H9 (cell line): ENCODE results near the gene TP53BP2. TPM values are rescaled to one million over a fixed set of nuclear protein-coding genes. Genes with fewer than 3 reads are reported as not detected.

Experiments
- DNase-seq: peaks from one replicate; pipeline ENCODE4 v3.0.0-alpha.2; 2017
- H2AFZ ChIP-seq: one replicate; pipeline ENCODE4 v1.6.1; 2013; ENCODE audit warnings: mild to moderate bottlenecking, low read length, control low read depth, moderate library complexity
- H2AK5ac ChIP-seq: 2 replicates; pipeline ENCODE4 v1.6.1; 2013; ENCODE audit warnings: low read length, control low read depth, mixed read lengths; ENCODE audit not compliant: insufficient read length
- H2BK120ac ChIP-seq: one replicate; pipeline ENCODE4 v1.6.1; 2013; ENCODE audit warnings: low read depth, mild to moderate bottlenecking, low read length, control low read depth, inconsistent platforms; ENCODE audit not compliant: poor library complexity, severe bottlenecking
- H2BK12ac ChIP-seq: 2 replicates; pipeline ENCODE4 v1.6.1; 2013; ENCODE audit warnings: low read length, control low read depth, mixed read lengths, low read depth; ENCODE audit not compliant: insufficient read length
- H2BK15ac ChIP-seq: 2 replicates; pipeline ENCODE4 v1.6.1; 2013; ENCODE audit warnings: low read depth, low read length, control low read depth
- H2BK20ac ChIP-seq: one replicate; pipeline ENCODE4 v1.6.1; 2013; ENCODE audit warnings: low read depth, mild to moderate bottlenecking, low read length, control low read depth, inconsistent platforms; ENCODE audit not compliant: poor library complexity, severe bottlenecking
- H2BK5ac ChIP-seq: 2 replicates; pipeline ENCODE4 v1.6.1; 2013; ENCODE audit warnings: low read length, control low read depth, mixed read lengths; ENCODE audit not compliant: insufficient read length
- H3K14ac ChIP-seq: 2 replicates; pipeline ENCODE4 v1.6.1; 2013; ENCODE audit warnings: low read length, control low read depth; ENCODE audit not compliant: insufficient read depth
- H3K18ac ChIP-seq: 2 replicates; pipeline ENCODE4 v1.6.1; 2013; ENCODE audit warnings: low read depth, mild to moderate bottlenecking, mixed read lengths, low read length, control low read depth; ENCODE audit not compliant: insufficient read length
- H3K23ac ChIP-seq: 2 replicates; pipeline ENCODE4 v1.6.1; 2013; ENCODE audit warnings: low read length, control low read depth, mixed read lengths, low read depth; ENCODE audit not compliant: insufficient read length
- H3K23me2 ChIP-seq: 2 replicates; pipeline ENCODE4 v1.6.1; 2013; ENCODE audit warnings: low read depth, mild to moderate bottlenecking, mixed read lengths, low read length, control low read depth; ENCODE audit not compliant: insufficient read length, poor library complexity, severe bottlenecking
- H3K27ac ChIP-seq: 2 replicates; pipeline ENCODE4 v1.5.1; 2013; ENCODE audit warnings: low read length, control low read depth, mixed read lengths, low read depth; ENCODE audit not compliant: insufficient read length
- H3K27me3 ChIP-seq: 2 replicates; pipeline ENCODE4 v1.6.1; 2013; ENCODE audit warnings: low read length, control low read depth, inconsistent platforms; ENCODE audit not compliant: insufficient read depth
- H3K4ac ChIP-seq: 2 replicates; pipeline ENCODE4 v1.6.1; 2013; ENCODE audit warnings: low read depth, mild to moderate bottlenecking, control low read depth, inconsistent platforms, low read length, moderate library complexity
- H3K4me1 ChIP-seq: 2 replicates; pipeline ENCODE4 v1.6.1; 2013; ENCODE audit warnings: low read length, control low read depth, inconsistent platforms; ENCODE audit not compliant: insufficient read depth
- H3K4me2 ChIP-seq: 2 replicates; pipeline ENCODE4 v1.6.1; 2013; ENCODE audit warnings: low read length, control low read depth, mixed read lengths; ENCODE audit not compliant: insufficient read length, insufficient read depth
- H3K56ac ChIP-seq: 2 replicates; pipeline ENCODE4 v1.6.1; 2013; ENCODE audit warnings: low read depth, mild to moderate bottlenecking, mixed read lengths, low read length, control low read depth; ENCODE audit not compliant: insufficient read length
- H3K79me1 ChIP-seq: 2 replicates; pipeline ENCODE4 v1.6.1; 2013; ENCODE audit warnings: low read depth, mild to moderate bottlenecking, moderate library complexity, low read length, control low read depth, inconsistent platforms; ENCODE audit not compliant: insufficient read depth, poor library complexity, severe bottlenecking
- H3K79me2 ChIP-seq: 2 replicates; pipeline ENCODE4 v1.6.1; 2013; ENCODE audit warnings: low read length, control low read depth, inconsistent platforms; ENCODE audit not compliant: insufficient read depth
- H3K9ac ChIP-seq: 2 replicates; pipeline ENCODE4 v1.6.1; 2013; ENCODE audit warnings: low read length, control low read depth, mixed read lengths; ENCODE audit not compliant: insufficient read length; ENCODE audit errors: extremely low read depth
- H3K9me3 ChIP-seq: one replicate; pipeline ENCODE4 v1.6.1; 2013; ENCODE audit warnings: low read depth, low read length, inconsistent platforms; ENCODE audit not compliant: control insufficient read depth
- H3T11ph ChIP-seq: one replicate; pipeline ENCODE4 v1.6.1; 2013; ENCODE audit warnings: mild to moderate bottlenecking, low read length, control low read depth, inconsistent platforms
- H4K20me1 ChIP-seq: one replicate; pipeline ENCODE4 v1.6.1; 2013; ENCODE audit not compliant: control insufficient read depth, insufficient read length, insufficient read depth
- H4K5ac ChIP-seq: 2 replicates; pipeline ENCODE4 v1.6.1; 2013; ENCODE audit warnings: low read depth, mild to moderate bottlenecking, mixed read lengths, low read length, control low read depth; ENCODE audit not compliant: insufficient read length
- H4K8ac ChIP-seq: replicated peaks from 2 replicates; pipeline ENCODE4 v1.6.1; 2013; ENCODE audit warnings: low read length, control low read depth, mixed read lengths, low read depth; ENCODE audit not compliant: insufficient read length
- H4K91ac ChIP-seq: 2 replicates; pipeline ENCODE4 v1.6.1; 2013; ENCODE audit warnings: low read depth, mild to moderate bottlenecking, moderate library complexity, mixed read lengths, low read length, control low read depth; ENCODE audit not compliant: insufficient read length
- H3K27ac Mint-ChIP-seq, 3 experiments: 2 replicates in 2 of 3; 3 replicates in 1 of 3; pipeline ENCODE4 v1.8.0; 2020 to 2021; ENCODE audit warnings: mixed read lengths in 3 of 3, mild to moderate bottlenecking in 1 of 3, moderate library complexity in 1 of 3
- H3K27me3 Mint-ChIP-seq: 2 replicates; pipeline ENCODE4 v1.8.0; 2021; ENCODE audit warnings: low read depth, mild to moderate bottlenecking, moderate library complexity, mixed read lengths
- H3K36me3 Mint-ChIP-seq, 3 experiments: 2 replicates in 2 of 3; 3 replicates in 1 of 3; pipeline ENCODE4 v1.8.0; 2020 to 2021; ENCODE audit warnings: low read depth in 3 of 3, mixed read lengths in 3 of 3; ENCODE audit not compliant: insufficient read depth in 1 of 3
- H3K4me1 Mint-ChIP-seq, 2 experiments: 2 replicates each; pipeline ENCODE4 v1.8.0; 2020; ENCODE audit warnings: mixed read lengths in 2 of 2
- H3K4me3 Mint-ChIP-seq, 2 experiments: 2 replicates in 1 of 2; 3 replicates in 1 of 2; pipeline ENCODE4 v1.8.0; 2020 to 2021; ENCODE audit warnings: mild to moderate bottlenecking in 2 of 2, mixed read lengths in 2 of 2, moderate library complexity in 1 of 2
- H3K9me3 Mint-ChIP-seq, 2 experiments: 2 replicates in 1 of 2; 3 replicates in 1 of 2; pipeline ENCODE4 v1.8.0; 2020; ENCODE audit warnings: mild to moderate bottlenecking in 2 of 2, mixed read lengths in 2 of 2, moderate library complexity in 1 of 2
- CTCF ChIP-seq: fragments of 200-600 bp; sonication (generic); conservative IDR thresholded peaks from 3 replicates; pipeline ENCODE4 v1.8.0; 2021; ENCODE audit warnings: antibody characterized with exemption, mild to moderate bottlenecking
- WGBS: extraction: QIAGEN DNeasy Blood & Tissue Kit; methylation state at CpG from one replicate; pipeline ENCODE4 v1.1.7; 2013; ENCODE audit warnings: missing lambda C conversion rate, low lambda C conversion rate, mixed read lengths; ENCODE audit not compliant: insufficient read length; ENCODE audit errors: extremely low coverage; 5-methylcytosine and 5-hydroxymethylcytosine counted together
- total RNA-seq: library from RNA; stranded (reverse); gene quantifications from 2 replicates; pipeline ENCODE4 v1.2.1, GENCODE V29; 2021

Gene TP53BP2
- total RNA-seq, 1 experiment from 2014 or later = 49.7 TPM

- Mint-ChIP-seq H3K27me3 (no peaks in the 10 kb centered on the region), H3K27ac (peak overlapping the region in 2 of 3 experiments; percentile 41 to 50; a peak in 3 of 7 replicates), H3K36me3 (peaks cover 30 to 80% (median 71%) of the 10 kb centered on the region in 3 experiments), H3K9me3 (no peaks in the 10 kb centered on the region), H3K4me3 (no peak overlapping the region), H3K4me1 (peaks cover 13 to 14% of the 10 kb centered on the region in 2 experiments)
- H2AK5ac ChIP-seq = no peak overlapping the region
- no peak overlapping the region for H2BK20ac ChIP-seq
- H3K27ac ChIP-seq = no peak overlapping the region
- no peak overlapping the region for H3K56ac ChIP-seq
- no peaks in the 10 kb centered on the region; the same call in 1 of the 2 replicates for H3K4me1 ChIP-seq
- no peak overlapping the region for H2BK120ac ChIP-seq
- no peaks in the 10 kb centered on the region for H3K79me1 ChIP-seq
- H4K5ac ChIP-seq = no peak overlapping the region
- H3K27me3 ChIP-seq = no peaks in the 10 kb centered on the region
- H3K9me3 ChIP-seq = no peaks in the 10 kb centered on the region
- H3K9ac ChIP-seq = no peak overlapping the region
- no peak overlapping the region for H2BK12ac ChIP-seq
- H2BK5ac ChIP-seq = no peak overlapping the region
- no peak for TF ChIP-seq CTCF
- H3K4me2 ChIP-seq = no peak overlapping the region
- H4K91ac ChIP-seq = no peak overlapping the region
- no peaks in the 10 kb centered on the region for H4K20me1 ChIP-seq
- no peak overlapping the region for H3K18ac ChIP-seq
- no peaks in the 10 kb centered on the region for H3K79me2 ChIP-seq
- H3K23ac ChIP-seq = no peak overlapping the region
- H4K8ac ChIP-seq = no peak overlapping the region
- WGBS = no CpG with 5 or more reads among the region's 9 CpGs
- no peak overlapping the region for H3K14ac ChIP-seq
- H2AFZ ChIP-seq = no peak overlapping the region
- DNase-seq = no peak
- H3K4ac ChIP-seq = no peak overlapping the region
- no peak overlapping the region for H2BK15ac ChIP-seq
- H3K23me2 ChIP-seq = peaks cover 3% of the 10 kb centered on the region
- no peak overlapping the region for H3T11ph ChIP-seq
Observed at GRCh38 chr1:223776075-223776814, 69.5 kb downstream of the TP53BP2 start.
